HG02938 (cell line): Measurements from ENCODE around the gene CD164L2.

Experiments
- ATAC-seq: cut with Tn5 transposase; IDR thresholded peaks from one replicate; pipeline ENCODE4 v1.9.1; 2021; ENCODE audit warnings: mild to moderate bottlenecking, moderate library complexity; ENCODE audit not compliant: unreplicated experiment

Gene CD164L2

DNA sequence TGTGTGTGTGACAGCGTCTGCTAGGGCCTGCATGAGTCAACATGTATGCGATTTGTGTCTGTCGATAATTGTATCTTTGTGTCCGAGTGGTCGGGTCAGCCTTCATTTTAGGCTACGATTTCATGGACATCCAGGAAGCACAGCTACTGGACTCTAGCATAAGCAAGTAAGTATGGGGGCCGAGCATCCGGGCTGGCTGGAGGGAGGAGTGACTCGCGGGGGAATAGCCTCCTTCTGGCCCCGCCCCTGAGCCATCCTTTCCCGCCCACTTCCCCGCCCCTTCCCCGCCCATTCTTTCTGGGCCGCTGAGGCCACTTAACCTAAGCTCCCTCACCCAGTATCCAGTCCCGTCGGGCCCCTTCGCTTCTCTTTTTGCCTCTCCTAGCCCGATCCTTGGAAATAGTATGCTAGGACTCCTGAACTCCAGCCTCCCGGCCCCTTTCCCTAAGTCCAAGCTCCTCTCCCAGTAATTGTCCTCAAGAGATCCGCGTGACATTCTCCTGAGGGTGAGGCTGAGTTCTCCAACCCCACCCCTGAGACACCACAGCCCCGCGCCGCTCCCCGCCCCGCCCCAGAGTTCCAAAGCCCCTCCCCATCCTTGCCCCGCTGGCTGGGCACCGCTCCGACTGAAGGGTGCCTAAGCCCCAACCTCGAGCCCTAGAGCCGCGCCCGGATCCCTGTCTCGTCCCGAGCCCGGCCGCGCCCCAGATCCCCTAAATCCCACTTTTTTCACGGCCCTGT, 17.6 kb downstream of the CD164L2 start:
- no peak for ATAC-seq

DNA sequence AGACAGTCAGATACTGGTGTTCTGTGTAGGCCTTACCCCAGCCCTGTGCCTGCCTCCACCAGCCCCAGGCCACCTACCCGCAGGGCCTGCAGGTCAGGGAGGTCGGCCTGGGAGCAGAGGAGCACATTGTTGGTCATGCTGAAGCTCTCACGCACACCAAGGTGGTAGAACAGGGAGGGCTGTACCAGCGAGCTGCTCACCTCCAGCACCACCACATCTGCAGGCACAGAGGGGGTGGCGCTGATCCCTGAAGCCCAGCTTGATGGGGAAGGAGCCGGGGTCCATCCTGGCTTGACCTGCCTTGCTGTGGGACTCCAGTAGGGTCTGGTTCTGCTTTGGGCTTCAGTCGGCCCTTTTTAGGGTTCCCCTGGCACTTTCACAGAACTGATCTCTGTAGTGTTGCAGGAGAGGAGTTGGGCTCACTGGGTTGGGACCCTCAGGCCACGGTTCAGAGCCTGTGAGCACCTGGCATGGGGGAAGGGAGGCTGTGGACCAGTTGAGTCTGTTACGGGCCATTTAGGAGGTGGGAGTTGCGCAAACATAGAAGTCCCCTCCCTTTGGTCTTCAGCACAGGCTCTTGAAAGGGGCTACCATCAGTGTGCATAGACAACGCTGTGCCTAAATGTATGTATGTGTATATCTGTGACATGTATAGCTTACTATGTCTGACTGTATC, 18.3 kb downstream of the CD164L2 start:
- ATAC-seq, result no peak

DNA sequence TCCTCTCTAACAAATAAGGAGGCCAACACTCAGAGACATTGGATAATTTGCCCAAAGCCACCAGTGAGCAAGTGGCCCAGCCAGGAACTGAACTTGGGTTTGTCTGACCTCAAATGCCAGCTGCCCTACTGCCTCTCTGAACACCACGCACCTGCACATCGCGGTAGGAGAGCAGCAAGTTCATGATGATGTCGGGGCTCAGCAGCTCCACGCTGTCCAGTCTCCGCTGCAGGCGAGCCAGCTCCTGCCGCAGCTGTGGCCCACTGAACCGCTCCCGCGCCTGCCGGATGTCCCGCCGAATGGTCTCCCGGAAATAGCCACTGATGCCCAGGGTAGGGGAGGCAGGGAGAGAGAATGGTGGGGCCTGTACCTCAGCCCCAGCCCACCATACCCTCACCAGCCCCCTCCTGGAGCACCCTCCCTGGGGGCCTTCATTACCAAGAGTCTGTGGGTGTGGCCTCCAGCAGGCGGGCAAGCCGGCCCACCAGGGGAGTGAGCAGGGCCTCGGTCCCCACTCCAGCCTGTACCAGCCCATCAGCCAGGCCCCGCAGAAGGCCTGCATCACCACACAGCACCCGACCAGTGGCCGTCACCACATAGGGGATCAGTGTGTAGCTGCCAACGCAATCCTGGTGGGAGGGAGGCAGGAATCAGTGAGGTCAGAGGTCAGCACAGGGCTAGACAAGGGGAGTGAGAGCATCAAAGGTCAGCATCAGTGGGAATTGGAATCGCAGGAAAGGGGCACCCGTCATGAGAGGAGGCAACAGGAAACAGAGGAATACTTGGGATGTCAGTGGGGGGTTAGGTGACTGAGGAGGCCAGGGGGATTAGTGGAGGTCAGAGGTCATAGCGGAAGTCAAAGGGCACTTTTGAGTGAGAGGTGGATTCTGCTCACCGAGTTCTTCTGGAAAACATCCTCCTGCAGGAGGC, 19.1 kb downstream of the CD164L2 start:
- ATAC-seq, result no peak

DNA sequence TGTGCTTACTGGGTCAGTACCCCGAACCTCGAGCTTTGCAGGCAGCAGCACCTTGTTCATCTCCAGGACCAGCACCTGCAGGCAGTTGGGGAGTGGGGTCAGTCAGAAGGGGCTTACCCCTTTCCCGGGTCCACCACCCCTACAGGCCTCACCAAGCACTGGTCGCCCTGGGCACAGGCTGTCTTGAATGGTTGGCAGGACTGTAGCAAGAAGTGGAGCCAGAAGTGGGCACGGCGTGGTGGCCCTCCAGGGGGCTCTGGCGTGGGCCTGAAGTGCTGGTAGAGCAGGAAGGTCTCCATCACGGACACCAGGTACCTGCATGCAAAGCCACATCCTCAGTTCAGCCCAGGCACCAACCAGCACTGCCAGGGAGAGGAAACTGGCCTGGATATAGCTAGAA, 21.6 kb downstream of the CD164L2 start:
- ATAC-seq, result no peak

DNA sequence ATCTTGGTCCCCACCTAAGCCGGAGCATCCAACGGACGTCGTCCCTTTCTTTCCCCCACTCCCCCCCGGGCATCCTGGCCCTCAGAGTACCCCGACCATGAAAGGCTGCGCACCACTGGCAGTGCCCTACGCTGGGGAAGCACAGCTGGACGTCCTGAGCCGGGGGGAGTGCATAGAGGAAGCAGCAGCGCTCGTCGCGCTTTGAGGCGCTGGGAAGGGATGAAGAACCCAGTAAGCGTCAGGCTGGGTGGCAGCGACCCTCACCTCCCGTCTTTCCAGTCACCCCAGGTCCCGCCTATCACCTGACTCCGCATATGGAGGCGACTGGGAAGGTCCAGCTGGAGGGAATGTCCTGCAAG, 22.1 kb downstream of the CD164L2 start:
- ATAC-seq, result no peak

DNA sequence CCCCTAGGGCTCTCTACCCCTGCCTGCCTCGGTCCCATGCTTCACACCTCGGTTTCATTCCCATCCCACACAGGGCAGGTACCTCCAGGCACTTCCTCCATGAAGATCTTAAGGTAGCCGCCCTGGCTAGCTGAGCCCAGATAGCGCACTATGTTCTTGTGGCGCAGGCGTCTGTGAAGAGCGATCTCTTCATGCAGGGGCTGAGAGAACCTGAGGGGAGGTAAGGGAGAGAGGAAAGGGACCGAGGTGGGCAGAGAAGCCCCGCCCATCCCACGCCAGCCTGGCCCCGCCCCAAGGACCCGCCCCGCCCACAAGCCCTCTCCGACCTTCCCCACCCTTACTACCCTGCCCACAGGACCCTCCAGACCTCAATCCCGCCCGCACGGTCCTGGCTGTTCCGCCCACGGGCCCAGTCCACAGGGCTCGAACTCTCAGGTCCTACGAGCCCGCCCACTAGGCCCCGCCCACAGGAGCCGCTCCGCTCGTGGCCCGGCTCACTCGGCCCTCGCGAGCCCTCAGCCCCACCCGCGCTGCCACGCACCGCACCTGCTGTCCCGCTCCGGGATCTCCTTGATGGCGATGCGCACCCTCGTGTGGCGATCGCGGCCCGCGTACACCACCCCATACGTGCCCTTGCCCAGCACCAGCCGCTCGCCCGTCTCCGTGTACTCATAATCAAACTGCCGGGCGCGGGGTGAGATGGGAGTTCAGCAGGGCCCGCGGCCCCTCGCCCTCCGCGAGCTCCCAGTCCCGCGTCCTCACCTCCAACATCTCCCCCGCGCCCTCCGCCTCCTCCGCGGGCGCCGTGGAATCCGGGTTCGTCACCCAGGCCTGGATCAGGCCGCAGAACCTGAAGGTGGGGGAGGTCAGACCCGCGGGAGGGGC, 22.7 kb downstream of the CD164L2 start:
- ATAC-seq, result no peak

DNA sequence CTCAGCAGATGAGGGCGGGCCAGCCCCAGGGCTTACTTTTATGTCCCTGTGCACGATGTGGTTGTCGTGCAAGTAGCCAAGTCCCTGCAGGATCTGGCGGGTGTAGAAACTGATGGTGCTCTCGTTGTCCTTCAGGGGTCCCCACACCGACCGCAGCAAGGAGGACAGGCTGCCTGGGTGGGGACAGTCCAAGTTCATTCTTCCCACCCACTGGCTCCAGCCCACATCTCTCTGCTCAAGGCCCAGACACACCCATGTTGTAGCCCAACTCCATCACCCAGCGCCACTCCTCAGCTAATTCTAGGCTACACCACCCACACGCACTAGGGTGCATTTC, 23.3 kb downstream of the CD164L2 start:
- ATAC-seq, result no peak

DNA sequence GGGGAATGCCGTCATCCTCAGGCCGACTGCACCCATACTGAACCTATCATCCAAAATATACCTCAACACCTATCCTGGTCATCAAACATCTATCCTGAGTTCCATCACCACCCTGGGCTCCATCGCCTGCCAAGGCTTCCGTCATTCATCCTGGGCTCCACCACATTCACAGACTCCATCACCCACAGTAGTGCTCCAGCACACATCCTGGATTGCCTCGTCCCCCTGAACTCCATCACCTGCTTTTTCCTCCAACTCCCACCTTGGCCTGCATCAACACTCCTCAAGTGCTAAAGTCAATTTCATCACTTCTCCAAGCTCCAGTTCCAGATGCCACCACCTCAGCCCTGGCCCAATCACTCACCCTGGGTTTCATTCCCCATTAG, 24.2 kb downstream of the CD164L2 start:
- ATAC-seq, result no peak

DNA sequence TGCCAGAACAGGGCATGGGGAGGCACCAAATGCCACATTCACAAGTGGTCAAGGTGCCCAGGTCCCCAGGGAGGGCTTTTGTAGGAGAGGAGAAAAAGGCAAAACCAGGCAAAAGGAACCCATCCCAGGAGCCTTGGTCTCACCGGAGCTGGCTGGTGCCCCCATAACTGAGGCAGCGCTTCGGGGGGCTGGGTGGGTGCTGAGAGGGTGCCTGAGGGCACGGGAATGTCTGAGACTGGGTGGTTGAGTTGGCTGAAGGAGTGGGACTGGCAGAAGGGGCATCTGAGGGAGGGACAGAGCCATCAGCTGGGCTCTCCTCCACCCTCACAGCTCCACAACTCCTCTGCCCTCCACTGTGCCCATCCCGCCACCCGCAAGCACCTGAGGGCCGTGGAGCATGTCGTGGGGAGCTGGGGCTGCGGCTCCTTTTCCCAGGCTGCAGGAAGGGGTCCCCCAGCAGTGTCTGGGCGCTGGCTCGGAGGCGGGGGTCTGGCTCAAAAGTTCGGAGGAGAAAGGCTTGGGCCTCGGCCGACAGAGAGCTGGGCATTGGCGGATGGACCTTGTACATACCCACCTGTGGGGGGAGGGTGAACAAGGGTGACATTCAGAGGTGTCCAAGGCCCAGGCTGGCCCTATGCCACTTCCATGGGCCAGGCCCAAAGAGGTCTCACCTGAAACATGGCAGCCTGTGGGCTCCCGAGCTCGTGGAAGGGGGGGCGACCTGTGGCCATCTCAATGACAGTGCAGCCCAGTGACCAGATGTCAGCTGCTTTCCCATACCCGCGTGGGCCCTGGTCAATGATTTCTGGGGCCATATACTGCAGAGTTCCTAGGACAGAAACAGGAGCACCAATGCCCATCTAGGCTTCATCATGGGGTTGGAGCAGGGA, 24.9 kb downstream of the CD164L2 start:
- ATAC-seq, result no peak

DNA sequence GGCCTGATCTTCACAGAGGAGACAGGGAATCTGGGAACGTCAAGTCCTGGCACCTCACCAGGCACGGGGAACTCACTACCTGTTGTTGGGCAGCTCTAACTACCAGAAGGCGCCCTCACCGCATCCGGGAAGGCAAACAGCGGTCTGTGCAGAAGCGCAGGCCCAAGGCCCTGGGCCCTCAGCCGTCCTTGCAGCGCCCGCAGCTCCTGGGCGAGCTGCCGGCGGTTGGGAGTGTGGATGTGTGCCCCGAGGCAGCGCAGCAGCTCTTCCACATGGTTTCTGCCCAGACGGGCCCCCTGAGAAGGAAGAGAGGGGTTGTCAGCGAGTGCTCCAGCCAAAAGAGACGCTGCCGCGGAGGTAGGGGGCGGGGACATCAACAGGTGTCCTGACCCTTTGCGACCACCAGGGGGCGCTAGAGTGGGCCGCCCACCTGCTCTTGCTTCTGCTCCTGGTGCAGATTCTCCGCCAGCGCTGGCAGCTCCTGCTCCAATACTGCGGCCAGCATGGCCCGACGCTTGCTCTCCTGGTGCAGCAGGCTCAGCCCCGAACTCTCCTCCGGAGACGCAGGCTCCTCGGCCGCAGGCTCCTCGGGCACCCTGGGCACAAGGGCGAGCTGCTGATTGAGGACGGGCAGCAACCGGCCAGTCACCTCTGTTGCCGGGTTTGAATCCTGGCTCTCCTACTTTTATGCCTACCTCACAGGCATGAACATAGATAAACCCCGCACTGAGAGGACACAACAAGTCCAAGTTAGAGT, 25.7 kb downstream of the CD164L2 start:
- ATAC-seq, result no peak

DNA sequence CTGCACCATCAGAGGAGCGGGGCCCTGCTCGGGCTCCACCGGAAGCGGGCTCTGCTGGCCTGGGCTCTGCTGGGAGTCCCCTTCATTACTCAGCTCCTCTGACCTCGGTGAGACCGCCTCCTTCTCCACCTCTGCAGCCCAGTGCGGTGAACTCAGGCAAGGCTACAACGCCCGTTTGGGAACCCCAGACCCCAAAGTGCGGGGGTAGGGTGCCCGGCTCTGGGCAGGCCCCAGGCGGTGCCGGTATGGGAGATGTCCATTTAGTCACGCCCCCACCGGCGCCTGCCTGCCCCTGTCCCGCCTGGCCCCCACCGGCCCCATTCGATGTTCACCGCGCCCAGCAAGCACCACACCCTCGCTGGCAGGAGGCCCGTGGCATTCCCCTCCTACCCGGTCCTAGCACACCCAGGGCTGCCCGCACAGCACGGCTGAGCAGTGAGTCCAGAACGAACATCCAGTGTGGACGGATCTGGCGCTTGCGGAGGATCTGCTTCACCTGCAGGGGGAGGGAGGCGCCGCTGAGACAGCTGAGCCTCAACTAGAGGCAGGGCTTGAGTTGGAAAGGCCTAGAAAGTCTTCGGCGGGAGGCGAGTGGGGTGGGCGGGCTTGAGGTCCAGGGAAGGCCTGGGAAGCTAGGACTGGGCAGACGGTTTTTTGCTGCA, 26.4 kb downstream of the CD164L2 start:
- ATAC-seq, result no peak

DNA sequence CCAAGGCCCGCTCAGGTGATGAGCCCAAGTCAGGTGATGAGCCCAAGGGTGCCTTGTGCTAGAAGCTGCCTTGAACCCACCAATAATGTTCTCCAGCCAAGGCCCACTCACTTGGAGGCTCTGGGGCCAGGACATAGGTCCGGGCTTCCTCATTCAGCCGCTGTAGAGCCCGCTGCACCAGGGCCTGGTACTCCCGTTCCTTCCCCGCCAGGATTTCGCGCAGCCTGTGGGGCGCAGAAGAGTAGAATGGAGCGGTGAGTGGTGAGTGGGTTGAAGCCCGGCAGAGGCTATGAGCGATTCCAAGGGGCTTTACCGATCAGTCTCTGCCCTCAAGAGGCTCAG, 26.9 kb downstream of the CD164L2 start:
- ATAC-seq, result no peak

DNA sequence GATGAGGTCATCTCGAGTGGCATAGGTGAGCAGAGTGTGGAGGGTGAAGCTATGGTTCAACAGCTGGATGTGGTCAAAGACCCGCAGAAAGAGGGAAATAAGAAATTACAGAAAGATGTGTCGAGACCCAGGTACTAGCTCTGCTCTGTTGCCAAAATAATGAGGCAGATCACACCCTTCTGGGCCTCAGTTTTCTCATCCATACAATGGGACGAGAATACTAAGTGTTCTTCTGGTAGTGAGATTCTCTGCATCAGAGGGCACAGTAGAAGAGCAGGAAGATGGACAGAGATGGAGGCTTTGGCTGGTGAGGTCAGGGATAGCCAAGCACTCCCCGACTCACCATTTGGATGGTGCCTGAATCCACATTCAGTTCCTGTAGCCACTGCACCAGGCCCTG, 27.4 kb downstream of the CD164L2 start:
- no peak for ATAC-seq

DNA sequence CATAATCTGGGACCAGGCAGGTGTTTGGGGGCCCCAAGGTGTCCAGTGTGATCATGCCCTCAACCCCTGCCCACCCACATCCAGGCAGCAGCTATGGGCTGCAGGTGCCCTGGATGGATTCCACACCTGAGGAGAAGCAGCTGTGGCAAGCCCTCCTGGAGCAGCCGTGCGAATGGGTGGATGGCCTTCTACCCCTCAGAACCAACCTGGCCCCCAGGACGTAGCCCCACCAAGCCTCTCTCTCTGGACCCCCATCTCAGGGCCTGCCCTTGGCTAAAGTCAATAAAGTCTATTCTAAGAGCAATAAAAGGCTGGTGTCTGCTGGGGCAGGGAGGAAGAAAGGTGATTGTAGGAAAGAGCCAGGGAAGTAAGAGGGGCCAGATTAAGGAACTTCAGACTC, 29.5 kb downstream of the CD164L2 start:
- ATAC-seq, result no peak

DNA sequence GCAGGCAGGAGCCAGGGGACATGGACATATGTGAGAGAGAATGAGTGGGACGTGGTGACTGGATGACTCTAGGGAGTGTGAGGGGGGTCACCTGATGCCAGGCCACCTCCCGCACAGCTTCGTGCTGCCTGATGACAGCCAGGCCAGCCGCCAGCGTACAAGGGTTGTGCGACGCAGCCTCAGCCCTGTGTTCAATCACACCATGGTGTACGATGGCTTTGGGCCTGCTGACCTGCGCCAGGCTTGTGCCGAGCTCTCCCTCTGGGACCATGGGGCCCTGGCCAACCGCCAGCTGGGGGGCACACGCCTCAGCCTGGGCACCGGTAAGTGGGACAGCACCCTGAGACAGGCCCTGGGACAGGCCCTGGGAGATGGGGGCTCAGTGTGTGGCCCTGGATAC, 30.0 kb downstream of the CD164L2 start:
- no peak for ATAC-seq

DNA sequence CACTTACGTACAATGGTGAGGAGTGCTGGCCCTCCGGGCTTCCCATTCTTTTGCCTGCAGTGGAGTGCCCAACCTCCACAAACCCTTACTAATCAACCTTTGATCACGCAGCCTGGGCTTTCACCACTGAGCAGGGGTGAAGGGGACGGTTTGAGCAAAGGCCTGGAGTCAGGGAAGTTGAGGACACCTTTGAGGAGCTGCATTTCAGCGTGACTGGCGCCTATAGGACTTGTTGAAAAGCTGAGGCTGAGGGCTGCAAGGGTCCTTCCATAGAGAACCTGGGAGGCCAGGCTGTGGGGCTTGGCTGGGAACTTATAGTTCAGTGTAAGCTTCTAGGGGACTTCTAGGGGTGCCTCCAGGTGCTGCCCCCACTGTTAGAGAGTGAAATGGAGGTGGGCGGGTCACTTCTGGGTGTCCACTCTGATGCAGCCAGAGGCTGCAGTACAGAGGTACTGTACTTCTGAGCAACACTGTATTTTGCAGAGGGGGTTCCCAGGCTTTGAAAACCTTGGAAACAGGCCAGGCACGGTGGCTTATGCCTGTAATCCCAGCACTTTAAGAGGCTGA, 31.5 kb downstream of the CD164L2 start:
- no peak for ATAC-seq

DNA sequence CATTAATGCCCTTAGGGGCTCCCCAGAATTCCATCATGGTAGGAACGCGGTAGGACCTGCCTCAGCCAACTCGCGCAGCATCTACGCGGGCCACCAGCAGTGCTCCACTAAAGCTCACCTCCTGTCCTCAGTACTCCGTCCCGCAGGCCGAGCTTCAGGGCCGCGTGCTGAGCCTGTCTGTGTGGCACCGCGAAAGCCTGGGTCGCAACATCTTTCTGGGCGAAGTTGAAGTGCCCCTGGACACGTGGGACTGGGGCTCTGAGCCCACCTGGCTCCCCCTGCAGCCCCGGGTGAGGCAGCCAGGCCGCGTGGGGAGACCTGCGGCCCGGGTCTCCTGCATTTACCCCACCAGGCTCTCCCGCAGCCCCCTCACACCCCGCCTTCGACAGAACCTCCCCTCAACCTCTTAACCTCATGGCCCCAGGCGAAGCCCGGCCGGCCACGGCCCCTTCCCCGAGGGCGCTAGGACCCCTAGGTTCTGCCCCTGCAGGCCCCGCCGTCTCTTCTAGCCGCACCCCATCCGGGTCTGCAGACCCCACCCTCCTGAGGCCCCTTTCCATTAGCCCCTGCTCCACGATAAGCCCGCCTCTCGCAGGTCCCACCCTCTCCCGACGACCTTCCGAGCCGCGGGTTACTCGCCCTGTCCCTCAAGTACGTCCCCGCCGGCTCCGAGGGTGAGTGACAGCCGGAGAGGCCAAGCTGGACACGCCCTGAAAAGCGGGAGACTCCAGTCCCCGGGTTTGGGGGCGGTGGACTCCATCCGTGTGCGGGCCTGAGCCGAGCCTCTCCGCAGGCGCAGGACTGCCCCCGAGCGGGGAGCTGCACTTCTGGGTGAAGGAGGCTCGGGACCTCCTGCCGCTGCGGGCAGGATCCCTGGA, 32.2 kb downstream of the CD164L2 start:
- ATAC-seq, result no peak
